GM12872 (cell line): Measurements from ENCODE around the gene PCDH17.

Source experiments
- TF ChIP-seq, protein P1 (sequence below): IDR thresholded peaks from 3 replicates; pipeline ENCODE4 v1.5.1; 2011; ENCODE audit warnings: low read depth, mild to moderate bottlenecking, low read length, moderate library complexity; ENCODE audit not compliant: insufficient read depth

PCDH17 gene

DNA sequence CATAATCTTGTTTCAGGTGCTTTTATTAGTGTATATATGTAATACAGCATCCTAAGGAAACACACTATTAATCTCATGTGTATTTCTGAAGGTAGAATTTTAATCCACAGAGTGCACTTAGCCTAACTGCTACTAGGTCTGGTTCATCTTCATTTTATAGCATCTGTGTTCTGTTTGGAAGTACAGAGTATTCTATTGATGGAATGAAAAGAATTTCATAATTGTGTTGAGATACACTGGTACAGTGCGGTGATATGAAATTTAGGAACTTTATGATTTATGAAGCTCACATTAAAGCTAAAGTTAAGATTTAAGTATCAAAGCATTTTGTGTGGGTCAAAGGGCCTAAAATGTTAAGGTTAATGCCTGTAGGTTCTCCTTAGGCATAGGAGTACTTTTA is 6.0 kb downstream of the PCDH17 start:
- TF ChIP-seq, protein P1, sequence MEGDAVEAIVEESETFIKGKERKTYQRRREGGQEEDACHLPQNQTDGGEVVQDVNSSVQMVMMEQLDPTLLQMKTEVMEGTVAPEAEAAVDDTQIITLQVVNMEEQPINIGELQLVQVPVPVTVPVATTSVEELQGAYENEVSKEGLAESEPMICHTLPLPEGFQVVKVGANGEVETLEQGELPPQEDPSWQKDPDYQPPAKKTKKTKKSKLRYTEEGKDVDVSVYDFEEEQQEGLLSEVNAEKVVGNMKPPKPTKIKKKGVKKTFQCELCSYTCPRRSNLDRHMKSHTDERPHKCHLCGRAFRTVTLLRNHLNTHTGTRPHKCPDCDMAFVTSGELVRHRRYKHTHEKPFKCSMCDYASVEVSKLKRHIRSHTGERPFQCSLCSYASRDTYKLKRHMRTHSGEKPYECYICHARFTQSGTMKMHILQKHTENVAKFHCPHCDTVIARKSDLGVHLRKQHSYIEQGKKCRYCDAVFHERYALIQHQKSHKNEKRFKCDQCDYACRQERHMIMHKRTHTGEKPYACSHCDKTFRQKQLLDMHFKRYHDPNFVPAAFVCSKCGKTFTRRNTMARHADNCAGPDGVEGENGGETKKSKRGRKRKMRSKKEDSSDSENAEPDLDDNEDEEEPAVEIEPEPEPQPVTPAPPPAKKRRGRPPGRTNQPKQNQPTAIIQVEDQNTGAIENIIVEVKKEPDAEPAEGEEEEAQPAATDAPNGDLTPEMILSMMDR: no peak

DNA sequence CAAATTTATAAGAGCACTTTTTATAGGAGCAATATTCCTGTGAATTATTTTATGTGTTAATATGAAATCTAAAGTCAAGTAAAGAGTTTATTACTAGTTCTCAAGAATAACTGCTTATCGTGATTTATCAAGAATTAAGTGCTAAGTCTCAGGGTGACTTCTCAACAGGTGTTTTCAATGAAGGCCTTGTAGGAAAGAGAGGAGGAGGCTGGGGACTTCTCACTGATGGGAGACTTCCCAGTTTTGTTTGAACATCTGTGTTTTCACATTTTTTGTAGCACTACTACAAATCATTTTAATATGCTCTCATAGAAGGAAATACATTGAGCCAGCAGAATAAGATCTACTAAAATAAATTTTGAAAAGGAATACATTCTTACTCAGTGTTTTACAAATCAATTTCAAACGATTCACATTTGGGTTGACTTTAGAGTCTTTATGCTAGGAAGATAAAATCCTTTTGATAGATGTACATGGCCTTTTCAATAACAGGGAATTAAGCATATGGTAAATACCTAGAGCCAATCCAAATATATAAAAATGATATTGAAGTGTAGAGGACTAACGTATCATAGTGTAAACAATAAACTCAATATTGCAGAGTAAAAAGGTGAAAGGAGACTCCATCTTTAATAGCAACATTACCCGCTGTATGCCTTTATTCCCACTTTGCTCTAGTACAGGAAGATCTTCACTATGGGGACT is 6.8 kb downstream of the PCDH17 start:
- TF ChIP-seq, protein P1: no peak

DNA sequence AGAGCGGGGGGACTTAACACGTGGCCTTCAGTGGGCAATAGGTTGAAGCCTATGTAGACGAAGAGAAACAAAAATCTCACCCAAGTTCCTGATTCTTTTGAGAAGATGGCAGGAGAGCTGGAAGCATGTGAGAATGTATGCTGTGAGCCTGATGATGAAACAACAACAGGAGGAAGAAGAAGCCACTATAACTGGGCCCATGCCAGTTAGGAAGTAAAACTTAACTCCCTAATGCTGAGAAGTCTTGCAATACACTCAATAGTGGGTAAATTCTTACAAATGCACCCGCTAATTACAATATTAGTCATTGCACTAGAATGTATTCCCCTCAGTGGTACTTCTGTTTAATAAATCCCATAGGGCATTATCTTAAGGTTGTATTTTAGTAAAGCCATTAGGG is 9.1 kb downstream of the PCDH17 start:
- TF ChIP-seq, protein P1: no peak

DNA sequence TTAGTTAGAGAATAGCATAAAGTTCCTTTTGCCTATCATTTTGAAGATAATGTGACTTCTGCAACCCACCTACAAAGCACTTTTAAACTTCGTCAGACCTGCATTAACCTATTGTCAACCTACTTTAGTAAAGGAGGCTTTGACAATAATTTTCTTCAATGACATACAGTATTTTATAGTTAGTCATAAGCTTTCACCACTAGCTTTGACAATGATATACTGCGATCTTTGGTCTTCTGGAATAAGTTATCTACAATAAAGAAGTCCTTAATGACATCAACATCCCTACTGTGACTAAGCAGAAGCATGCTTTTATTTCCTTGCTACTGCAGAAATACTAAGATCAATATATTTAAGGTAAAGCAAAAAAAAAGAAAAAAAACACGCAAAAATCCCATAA is 9.5 kb downstream of the PCDH17 start:
- TF ChIP-seq, protein P1: no peak

DNA sequence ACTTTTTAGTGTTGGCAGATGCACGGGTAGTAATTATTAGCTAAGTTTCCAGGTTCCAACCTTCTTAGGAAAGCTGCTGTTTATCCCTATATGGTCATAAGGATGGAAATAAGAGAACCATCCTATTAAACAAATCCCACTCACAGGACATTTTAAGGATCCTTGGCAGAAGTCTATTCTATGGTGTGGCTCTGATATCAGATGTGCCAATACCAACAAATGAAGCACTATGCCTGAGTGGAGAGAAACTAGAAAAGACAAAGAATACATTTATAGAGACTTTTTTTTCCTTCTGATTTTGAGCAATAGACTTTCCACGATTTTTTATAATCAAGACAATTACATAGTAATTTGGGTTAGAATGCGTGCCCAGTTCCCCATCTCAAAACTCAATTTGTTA is 12.6 kb downstream of the PCDH17 start:
- TF ChIP-seq, protein P1: no peak

DNA sequence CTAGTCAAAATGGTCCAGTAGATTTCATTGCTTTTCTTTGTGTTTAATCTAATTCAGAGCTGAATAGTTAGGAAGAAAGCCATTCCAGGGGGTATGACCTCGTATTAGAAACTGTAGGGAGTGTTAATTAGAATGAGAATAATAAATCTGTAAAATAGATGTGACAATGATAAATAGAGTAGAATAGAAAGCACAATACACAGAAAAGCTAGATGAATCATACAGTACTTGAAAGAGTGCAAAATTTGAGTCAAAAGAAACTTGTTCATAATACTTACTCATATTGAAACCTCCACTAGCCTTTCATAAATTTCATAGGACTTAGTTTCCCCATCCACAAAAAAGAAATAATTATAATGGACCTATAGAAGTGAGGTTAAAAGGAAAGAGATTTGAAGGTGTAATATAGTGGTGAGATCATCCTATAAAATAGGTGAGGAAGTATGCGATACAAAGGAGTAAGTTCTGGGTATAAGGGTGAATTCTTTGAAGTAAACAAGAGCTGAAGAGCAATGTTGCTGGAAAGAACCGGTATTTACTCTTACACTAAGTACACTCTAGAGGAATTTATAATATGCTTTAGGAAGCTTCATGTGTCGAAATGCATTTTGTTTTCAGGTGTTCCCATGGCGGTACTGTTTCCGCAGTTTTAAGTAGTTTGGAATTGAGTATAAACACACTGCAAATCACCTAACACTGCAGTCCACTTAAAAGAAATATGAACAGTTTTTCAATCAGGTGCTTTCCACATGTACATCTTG is 21.9 kb downstream of the PCDH17 start:
- TF ChIP-seq, protein P1: no peak

DNA sequence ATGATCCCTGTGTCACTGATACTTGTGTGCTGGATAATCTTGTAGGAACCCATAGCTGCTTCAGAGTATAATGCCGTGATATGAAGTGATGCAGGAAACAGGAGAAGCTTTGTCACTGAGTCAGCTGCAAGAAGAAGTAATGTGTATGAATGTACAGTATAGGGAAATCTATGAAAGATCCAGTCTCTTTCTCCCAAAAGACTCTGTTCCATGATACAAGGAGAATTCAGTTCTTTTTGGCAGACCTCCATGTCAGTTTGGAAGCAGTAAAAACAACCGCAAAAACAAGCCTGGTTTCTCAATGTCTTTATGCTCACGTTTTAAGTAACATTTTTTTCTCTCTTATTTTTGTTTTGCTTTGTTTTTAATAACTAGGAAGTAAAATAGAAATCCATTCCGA is 33.9 kb downstream of the PCDH17 start:
- TF ChIP-seq, protein P1: no peak
